ENCODE results near the gene KRTAP5-11. TPM values are rescaled to one million over a fixed set of nuclear protein-coding genes. Genes with fewer than 3 reads are reported as not detected.
"Not testable (repeated sequence)": the region's sequence is repeated elsewhere in the genome, so short reads cannot be mapped to it uniquely, and the experiment has no call there.

The KRTAP5-11 gene
- total RNA-seq, 2 experiments from 2014 or later: not detected

DNA sequence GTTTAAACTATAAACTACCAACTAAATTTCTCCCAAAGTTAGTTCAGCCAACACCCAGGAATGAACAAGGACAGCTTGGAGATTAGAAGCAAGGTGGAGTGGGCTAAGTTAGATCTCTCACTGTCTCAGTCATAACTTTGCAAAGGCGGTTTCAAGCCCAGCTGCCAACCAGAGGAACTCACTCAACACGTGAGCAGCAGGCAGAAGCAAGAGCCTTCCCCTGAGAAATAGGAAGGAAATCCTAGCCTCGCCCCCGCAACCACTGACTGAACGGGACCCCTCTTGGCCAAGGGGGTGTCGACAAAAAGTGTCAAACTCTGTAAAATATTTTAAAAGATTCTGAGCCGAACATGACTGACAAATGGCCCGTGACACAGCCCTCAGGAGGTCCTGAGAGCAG, 38.8 kb downstream of the KRTAP5-11 start:
- ChIA-PET CTCF (ENCODE audit: unreplicated experiment) (no interaction called here), POLR2A (interaction anchor here (0.6 kb wide), 1 partner anchor 852 kb away, joined by 3 read pairs; no protein-coding TSS in a partner anchor)
- Histone ChIP-seq H3K36me3 (ENCODE audit: insufficient read depth, low read length) (no peaks in the 10 kb centered on the region), H2AFZ (ENCODE audit: low read length) (no peak overlapping the region), H3K9me2 (ENCODE audit: insufficient read depth, low read length) (no peaks in the 10 kb centered on the region), H3K9me3 (ENCODE audit: low read length) (no peaks in the 10 kb centered on the region), H3K4me3 (ENCODE audit: low read depth, low read length, poor library complexity, severe bottlenecking) (no peak overlapping the region), H3K27ac (ENCODE audit: low read depth, low read length, poor library complexity, severe bottlenecking) (no peak overlapping the region), H3K4me1 (ENCODE audit: insufficient read depth, low read length, poor library complexity, severe bottlenecking) (no peaks in the 10 kb centered on the region), H4K20me1 (ENCODE audit: insufficient read depth, low read length) (no peaks in the 10 kb centered on the region), H3K4me2 (ENCODE audit: low read length) (no peak overlapping the region), H3K79me2 (ENCODE audit: insufficient read depth, low read depth, low read length) (no peaks in the 10 kb centered on the region)
- BruUV-seq (replicated peaks): no TSS peak
- DNase-seq (ENCODE audit: low spot score): peak; percentile 4
- intact Hi-C loops (cut with micrococcal nuclease; ENCODE audit: unreplicated experiment): no loop called here
- TF ChIP-seq, protein P1, sequence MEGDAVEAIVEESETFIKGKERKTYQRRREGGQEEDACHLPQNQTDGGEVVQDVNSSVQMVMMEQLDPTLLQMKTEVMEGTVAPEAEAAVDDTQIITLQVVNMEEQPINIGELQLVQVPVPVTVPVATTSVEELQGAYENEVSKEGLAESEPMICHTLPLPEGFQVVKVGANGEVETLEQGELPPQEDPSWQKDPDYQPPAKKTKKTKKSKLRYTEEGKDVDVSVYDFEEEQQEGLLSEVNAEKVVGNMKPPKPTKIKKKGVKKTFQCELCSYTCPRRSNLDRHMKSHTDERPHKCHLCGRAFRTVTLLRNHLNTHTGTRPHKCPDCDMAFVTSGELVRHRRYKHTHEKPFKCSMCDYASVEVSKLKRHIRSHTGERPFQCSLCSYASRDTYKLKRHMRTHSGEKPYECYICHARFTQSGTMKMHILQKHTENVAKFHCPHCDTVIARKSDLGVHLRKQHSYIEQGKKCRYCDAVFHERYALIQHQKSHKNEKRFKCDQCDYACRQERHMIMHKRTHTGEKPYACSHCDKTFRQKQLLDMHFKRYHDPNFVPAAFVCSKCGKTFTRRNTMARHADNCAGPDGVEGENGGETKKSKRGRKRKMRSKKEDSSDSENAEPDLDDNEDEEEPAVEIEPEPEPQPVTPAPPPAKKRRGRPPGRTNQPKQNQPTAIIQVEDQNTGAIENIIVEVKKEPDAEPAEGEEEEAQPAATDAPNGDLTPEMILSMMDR (conservative IDR thresholded peaks at IDR 0.05; ENCODE audit: low read length): no peak
- no peak for TF ChIP-seq EZH2phosphoT487 (IDR thresholded peaks at IDR 0.05; ENCODE audit: borderline replicate concordance, low read depth, low read length)

DNA sequence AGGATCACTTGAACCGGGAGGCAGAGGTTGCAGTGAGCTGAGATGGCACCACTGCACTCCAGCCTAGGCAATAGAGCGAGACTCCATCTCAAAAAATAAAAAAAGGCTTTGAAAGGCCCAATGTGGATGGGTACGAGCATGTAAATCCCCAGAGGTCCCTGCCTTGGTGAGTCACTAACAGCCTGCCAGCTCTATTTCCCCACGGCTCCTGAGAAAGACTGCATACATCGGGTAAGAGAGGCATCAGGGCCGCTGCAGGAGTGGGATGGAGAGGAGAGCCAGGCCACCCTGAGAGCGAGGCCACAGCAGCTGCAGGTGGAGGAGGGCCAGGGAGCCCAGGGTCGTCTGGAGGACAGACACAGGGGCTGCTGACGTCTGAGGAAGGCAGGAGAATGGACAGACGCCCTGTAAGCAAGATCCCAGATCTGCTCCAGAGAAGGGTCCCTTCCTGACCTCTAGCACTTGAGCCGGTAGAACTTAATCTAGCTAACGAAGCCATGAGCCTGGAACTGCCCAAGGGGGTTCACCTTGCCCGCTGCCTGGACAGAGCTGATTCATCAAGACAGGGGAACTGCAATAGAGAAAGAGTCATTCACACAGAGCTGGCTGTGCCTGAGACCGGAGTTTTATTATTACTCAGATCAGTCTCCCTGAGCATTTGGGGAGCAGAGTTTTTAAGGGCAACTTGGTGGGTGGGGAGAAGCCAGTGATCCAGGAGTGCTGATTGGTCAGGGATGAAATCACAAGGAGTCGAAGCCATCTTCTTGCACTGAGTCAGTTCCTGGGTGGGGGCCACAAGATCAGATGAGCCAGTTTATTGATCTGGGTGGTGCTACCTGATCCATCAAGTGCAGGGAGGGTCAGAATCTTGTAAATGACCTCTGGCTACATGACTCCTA, 39.5 kb downstream of the KRTAP5-11 start:
- POLR2A ChIA-PET: interaction anchor here (1.2 kb wide), 1 partner anchor 11 kb away, joined by 6 read pairs; no protein-coding TSS in a partner anchor
- H3K27ac ChIP-seq (ENCODE audit: low read depth, low read length, poor library complexity, severe bottlenecking): no peak overlapping the region
- no peaks in the 10 kb centered on the region for H3K79me2 ChIP-seq (ENCODE audit: insufficient read depth, low read depth, low read length)
- H2AFZ ChIP-seq (ENCODE audit: low read length): no peak overlapping the region
- no peaks in the 10 kb centered on the region for H3K36me3 ChIP-seq (ENCODE audit: insufficient read depth, low read length)
- no peak for DNase-seq (ENCODE audit: low spot score)
- no TSS peak for BruUV-seq (replicated peaks)
- H3K4me3 ChIP-seq (ENCODE audit: low read depth, low read length, poor library complexity, severe bottlenecking): no peak overlapping the region
- H3K4me1 ChIP-seq (ENCODE audit: insufficient read depth, low read length, poor library complexity, severe bottlenecking): no peaks in the 10 kb centered on the region
- CTCF ChIA-PET (ENCODE audit: unreplicated experiment): no interaction called here
- no peak overlapping the region for H3K4me2 ChIP-seq (ENCODE audit: low read length)
- H3K9me3 ChIP-seq (ENCODE audit: low read length): no peaks in the 10 kb centered on the region
- no peaks in the 10 kb centered on the region for H4K20me1 ChIP-seq (ENCODE audit: insufficient read depth, low read length)
- TF ChIP-seq, protein P1 (conservative IDR thresholded peaks at IDR 0.05; ENCODE audit: low read length): no peak
- TF ChIP-seq EZH2phosphoT487 (IDR thresholded peaks at IDR 0.05; ENCODE audit: borderline replicate concordance, low read depth, low read length): no peak
- intact Hi-C loops (cut with micrococcal nuclease; ENCODE audit: unreplicated experiment): no loop called here
- no peaks in the 10 kb centered on the region for H3K9me2 ChIP-seq (ENCODE audit: insufficient read depth, low read length)

DNA sequence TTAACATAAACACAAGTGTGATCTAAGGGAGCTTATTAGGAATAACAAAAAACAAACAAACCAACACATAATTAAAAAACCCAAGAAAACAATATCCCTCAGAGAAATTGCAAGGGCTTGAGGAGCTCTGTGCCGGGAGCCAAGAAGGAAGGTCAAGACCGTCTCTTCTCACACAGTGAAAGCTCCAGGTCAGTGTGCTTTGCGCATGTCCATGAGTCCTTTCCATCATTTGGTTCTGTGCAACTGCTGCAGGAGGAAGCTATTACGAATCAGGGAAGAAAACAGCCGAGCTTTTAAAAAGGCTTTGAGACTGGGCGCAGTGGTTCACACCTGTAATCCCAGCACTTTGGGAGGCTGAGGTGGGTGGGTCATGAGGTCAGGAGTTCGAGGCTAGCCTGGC, 40.3 kb downstream of the KRTAP5-11 start:
- TF ChIP-seq, protein P1 (conservative IDR thresholded peaks at IDR 0.05; ENCODE audit: low read length): no peak
- TF ChIP-seq EZH2phosphoT487 (IDR thresholded peaks at IDR 0.05; ENCODE audit: borderline replicate concordance, low read depth, low read length): no peak
- H3K4me2 ChIP-seq (ENCODE audit: low read length): no peak overlapping the region
- H3K4me1 ChIP-seq (ENCODE audit: insufficient read depth, low read length, poor library complexity, severe bottlenecking): no peaks in the 10 kb centered on the region
- intact Hi-C loops (cut with micrococcal nuclease; ENCODE audit: unreplicated experiment): no loop called here
- ChIA-PET CTCF (ENCODE audit: unreplicated experiment) (no interaction called here), POLR2A (interaction anchor here (1.2 kb wide), 1 partner anchor 10 kb away, joined by 6 read pairs; no protein-coding TSS in a partner anchor)
- no peak overlapping the region for H2AFZ ChIP-seq (ENCODE audit: low read length)
- BruUV-seq (replicated peaks): no TSS peak
- H3K36me3 ChIP-seq (ENCODE audit: insufficient read depth, low read length): no peaks in the 10 kb centered on the region
- H3K4me3 ChIP-seq (ENCODE audit: low read depth, low read length, poor library complexity, severe bottlenecking): no peak overlapping the region
- H3K9me2 ChIP-seq (ENCODE audit: insufficient read depth, low read length): no peaks in the 10 kb centered on the region
- no peaks in the 10 kb centered on the region for H4K20me1 ChIP-seq (ENCODE audit: insufficient read depth, low read length)
- no peak for DNase-seq (ENCODE audit: low spot score)
- no peaks in the 10 kb centered on the region for H3K9me3 ChIP-seq (ENCODE audit: low read length)
- no peak overlapping the region for H3K27ac ChIP-seq (ENCODE audit: low read depth, low read length, poor library complexity, severe bottlenecking)
- no peaks in the 10 kb centered on the region for H3K79me2 ChIP-seq (ENCODE audit: insufficient read depth, low read depth, low read length)

DNA sequence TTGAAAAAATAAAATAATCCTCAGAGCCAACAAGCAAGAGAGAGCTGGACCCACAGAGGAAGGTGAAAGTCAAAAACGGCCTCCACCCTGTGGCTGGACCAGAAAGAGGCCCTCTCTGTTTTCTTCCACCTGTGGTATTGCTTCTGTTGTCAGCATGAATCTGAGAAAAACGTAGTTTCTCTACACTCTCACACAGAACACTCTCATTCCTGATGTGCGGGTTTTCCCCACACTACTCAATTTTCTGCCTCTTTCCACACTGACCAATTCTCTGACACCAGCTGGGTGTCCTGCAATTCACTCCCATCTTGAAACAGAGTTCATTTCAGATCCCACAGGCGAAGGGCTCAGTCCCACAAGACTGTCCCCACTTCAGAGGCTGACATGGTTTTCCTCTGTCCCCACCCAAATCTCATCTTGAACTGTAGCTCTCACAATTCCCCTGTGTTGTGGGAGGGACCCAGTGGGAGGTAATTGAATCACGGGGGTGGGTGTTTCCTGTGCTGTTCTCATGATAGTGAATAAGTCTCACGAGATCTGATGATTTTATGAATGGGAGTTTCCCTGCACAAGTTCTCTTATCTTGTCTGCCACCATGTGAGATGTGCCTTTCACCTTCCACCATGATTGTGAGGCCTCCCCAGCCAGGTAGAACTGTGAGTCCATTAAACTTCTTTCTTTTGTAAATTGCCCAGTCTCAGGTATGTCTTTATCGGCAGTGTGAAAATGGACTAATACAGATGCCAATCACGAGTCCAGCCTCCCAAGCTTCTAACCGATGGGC, 42.0 kb downstream of the KRTAP5-11 start:
- not testable (repeated sequence) for BruUV-seq (replicated peaks)

More for the DNA sequence above, 42.0 kb downstream of the KRTAP5-11 start:
- H3K9me3 ChIP-seq (ENCODE audit: low read length); H2AFZ ChIP-seq (ENCODE audit: low read length); H3K4me3 ChIP-seq (ENCODE audit: low read depth, low read length, poor library complexity, severe bottlenecking); H3K4me2 ChIP-seq (ENCODE audit: low read length); H3K79me2 ChIP-seq (ENCODE audit: insufficient read depth, low read depth, low read length); H3K9me2 ChIP-seq (ENCODE audit: insufficient read depth, low read length); H3K4me1 ChIP-seq (ENCODE audit: insufficient read depth, low read length, poor library complexity, severe bottlenecking); H4K20me1 ChIP-seq (ENCODE audit: insufficient read depth, low read length); CTCF ChIA-PET (ENCODE audit: unreplicated experiment); DNase-seq (ENCODE audit: low spot score); H3K36me3 ChIP-seq (ENCODE audit: insufficient read depth, low read length); H3K27ac ChIP-seq (ENCODE audit: low read depth, low read length, poor library complexity, severe bottlenecking); POLR2A ChIA-PET; intact Hi-C loops (cut with micrococcal nuclease; ENCODE audit: unreplicated experiment): not testable (repeated sequence)
